Stimulated activated CD8-positive, alpha-beta memory T cell treated with anti-CD3 and anti-CD28 coated beads, Interleukin-7, amount 100 ng/mL, for 4 hours (primary cell): ENCODE measurements around the gene CTRB1.

ENCODE experiments used
- DNase-seq, 2 donors: peaks; one replicate each; pipeline ENCODE4 v3.0.0-alpha.2; 2020; ENCODE audit warnings: low read depth in 2 of 2

Gene CTRB1

DNA sequence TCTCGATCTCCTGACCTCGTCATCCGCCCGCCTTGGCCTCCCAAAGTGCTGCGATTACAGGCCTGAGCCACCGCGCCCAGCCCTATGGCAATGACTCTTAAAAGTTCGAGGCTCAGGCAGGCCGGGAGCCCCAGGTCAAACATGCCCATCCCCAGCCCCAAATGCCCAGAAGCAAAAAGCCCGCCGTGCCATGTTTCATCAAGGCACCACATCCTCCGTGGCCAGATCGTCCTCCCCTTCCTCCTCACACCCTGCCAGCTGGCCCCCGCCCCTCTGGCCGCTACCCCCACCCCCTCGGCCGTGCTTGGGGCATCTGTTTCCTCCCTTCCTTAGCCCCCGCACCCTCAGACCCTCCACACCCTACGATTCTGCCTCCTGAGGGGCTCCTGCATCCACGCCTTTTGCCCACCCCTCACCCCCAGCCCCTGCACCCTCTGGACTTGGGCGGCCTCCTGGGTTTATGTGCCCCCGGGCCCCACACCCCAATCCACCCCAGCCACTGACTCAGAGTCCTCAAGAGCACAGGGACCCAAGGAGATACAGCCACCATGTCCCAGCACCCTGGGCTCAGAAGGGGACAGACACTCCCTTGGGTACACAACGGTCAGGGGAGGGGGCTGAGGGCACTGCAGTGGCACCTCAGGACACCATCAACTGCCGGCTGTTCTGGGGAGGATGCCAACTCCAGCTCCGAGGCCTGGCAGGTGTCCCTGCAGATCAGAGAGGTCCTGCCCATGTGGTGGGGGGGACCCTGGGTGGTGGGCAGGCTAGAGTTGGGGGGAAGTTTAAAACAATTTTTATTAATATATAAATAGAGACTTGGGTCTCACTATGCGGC, 7.1 kb downstream of the CTRB1 start:
- no peak for DNase-seq

DNA sequence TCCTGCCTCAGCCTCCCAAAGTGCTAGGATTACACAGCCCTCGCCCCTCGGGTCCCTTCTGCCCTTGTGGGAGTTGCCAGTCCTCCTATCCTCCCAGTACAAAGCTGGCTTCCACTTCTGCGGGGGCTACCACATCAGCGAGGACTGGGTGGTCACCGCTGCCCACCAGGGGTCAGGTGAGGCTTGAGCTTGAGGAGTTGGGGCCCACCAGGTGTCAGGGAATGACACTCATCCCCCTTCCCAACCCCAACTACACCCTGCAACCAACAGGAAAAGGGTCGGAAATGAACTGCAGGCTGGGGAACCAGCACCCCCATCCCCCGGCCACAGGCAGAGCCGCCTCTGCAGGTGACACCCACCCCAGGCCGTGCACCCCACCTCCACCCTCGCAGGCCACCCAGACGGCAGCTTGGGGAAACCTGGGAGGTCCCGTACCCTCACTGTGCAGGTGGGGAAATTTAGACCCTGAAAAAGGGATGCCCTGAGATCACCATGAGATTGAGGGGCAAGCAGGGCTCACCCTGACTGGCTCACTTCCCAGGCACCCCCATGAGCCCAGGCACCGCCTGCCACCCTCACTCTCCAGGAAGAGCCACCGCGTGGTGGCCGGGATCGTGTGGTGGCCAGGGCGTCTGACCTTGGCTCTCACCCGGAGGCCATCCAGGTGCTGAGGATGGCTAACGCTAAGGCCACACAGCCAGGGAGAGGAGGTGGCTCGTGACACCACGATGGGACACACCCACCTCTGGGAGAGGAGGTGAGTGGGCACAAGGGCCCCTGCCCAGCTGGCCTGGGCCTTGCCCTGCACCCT, 8.0 kb downstream of the CTRB1 start:
- no peak for DNase-seq

DNA sequence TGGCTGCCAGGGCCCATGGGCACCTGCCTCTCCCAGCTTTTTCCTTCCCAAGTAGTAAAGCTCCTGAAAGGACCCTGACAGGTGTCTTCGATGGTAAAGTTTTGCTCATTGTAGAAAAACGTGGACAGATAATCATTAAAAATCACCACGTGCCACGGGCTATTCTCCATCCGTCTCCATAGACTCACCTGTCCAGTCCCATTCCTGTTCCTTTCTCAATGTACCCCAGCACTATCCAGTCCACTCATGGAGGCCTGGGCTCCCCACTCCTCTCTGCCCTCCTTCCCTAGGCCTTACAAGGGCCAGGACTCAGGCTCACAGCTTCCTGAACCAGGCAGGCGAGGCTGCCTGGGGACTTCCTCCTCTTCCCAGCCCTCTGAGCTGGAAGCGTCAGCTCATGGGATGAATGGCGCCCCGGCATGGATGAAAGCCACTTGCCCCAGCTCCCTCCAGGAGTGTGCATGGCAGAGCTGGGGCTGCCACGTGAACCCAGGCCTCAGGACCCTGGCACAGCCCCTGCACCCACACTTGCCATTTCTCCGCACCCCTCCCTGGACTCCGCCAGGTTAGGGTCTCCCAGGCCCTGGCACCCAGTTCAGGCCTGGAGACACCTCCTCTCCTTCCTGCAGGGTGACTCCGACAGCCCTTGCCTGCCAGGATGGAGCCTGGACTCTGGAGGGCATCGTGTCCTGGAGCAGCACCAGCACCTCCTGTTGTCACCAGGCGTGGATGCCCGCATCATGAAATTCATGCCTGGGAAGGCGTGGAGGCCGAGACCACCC, 8.8 kb downstream of the CTRB1 start:
- DNase-seq, result no peak

DNA sequence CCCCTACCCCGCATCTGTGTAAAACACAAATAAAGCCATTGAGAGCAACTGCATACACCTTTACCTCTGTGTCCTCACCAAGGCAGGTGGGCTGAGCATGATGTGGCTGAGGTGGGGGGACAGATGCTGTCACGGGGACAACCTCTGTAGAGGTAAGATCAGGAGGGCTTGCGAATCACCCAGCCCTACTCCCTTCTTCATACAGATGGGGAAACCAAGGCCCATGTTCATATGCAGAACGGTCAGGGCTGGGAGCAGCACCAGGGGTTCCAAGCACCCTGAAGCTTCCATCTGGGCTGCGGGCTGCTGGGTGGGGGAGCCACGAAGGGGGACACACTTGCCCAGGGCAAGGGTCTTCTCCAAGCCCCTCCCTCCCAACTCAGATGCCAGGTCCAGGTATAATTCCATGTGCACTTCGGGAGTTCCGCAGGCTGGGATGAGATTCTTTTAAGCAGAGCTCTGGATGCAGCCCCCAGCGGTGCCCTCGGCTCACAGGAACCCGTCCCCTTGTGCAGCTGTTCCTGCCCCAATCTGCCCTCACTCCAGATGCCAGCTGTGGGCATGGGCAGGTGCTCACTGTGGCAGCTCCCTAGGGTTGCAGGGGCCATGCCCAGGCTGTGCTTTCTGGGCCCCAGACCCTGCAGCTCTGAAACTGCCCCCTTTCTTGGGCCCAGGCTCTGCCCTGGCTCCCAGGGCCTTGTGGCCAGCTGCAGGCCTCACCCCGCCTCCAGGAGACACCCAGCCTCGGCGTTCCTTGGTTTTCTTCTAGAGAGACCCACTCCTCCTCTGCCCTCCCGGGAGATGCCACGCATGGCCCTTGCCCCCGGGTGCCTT, 9.6 kb downstream of the CTRB1 start:
- DNase-seq, result no peak

DNA sequence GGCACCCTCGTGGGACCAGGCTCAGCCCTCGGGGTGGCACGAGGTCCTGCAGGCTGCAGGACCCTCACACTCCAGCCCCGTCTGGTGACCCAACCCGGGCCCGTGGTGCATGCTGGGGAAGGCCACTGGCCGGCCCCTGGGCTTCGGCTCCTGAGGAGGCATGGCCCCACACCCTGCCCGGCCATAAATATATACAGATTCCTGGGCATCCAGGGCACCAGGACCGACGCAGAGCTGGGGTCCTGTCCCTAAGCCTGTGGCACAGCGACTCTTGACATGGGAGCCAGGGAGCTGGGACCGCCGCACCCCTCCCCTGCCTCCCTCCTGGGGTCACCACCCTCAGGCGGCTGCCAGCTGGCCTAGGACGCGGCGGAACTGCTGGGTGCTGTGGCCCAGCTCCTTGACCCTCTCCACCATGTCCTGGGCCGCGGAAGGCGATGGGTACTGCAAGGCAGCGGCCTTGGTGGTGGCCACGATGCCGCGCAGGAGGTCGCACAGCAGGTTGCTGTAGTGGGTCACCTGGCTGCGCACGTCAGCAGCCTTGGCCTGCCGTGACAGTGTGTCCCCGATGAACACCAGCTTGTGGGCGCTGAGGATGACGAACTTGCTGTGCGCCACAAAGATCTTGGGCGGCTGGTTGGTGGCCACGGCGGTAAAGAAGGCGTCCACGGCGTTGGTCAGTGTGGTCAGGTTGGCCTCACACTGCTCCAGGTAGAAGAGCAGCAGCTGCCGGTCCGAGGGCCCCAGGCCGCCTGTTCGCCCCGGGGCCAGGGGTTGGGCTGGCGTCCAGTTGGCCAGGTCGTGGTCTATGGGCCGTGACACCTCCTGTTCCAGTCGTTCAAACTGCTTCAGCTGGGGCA, 10.6 kb downstream of the CTRB1 start:
- no peak for DNase-seq

DNA sequence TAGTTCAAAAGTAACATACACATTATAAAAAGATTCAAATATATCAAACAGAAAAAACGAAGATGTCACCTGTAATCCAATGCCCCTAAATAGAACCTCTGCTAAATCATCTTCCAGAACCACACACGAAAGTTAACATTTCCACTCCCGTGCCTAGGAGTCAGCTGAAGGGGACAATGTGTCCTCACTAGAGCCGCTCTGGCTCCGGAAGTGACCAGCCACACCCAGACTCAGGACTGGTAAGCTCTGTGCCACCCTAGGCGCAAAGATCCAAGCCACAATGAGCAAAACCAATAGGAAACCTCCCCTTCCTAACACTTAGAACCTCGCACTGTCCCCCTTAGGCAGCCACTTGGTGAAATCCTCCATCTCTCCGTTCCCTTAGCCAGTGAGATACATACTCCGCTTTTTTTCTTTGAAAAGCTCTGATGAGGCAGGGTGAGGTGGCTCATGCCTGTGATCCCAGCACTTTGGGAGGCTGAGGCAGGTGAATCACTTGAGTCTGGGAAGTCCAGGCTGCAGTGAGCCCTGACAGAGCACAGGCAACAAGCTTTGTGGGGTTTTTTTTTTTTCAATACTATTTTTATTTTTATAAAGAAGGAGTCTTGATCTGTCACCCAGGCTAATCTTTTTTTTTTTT, 11.8 kb downstream of the CTRB1 start:
- no peak for DNase-seq

DNA sequence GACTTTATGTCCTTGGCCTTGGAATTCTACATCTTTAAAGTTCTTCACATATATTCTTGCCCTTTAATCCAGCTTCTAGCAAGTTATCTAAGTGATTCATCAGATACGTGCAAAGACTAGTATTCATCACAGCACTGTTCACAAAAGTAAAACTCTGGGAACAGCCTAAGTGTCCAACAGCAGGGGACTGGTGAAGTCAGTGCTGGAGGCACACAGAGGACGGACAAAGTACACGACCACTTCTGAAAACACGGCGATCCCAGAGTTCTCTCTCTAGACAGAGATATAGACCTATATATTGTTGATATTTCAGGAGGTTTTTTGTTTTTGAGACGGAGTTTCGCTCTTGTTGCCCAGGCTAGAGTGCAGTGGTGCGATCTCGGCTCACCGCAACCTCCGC, 12.8 kb downstream of the CTRB1 start:
- no peak for DNase-seq

DNA sequence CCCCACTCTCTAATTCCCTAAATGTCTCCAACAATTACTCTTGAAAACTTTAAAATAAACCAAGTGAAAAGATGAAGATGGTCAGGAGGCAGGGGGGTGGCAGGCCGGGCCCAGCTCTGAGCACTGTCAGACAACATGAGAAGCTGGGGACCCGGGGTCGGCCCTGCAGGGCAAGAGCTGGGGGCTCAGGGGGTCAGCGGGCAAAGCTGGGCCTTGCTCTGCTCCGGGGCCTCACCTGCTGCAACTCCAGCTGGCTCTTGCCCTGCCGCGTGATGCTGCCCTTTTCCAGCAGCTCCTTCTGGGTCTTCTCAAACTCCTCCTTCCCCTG, 14.8 kb downstream of the CTRB1 start:
- no peak for DNase-seq

DNA sequence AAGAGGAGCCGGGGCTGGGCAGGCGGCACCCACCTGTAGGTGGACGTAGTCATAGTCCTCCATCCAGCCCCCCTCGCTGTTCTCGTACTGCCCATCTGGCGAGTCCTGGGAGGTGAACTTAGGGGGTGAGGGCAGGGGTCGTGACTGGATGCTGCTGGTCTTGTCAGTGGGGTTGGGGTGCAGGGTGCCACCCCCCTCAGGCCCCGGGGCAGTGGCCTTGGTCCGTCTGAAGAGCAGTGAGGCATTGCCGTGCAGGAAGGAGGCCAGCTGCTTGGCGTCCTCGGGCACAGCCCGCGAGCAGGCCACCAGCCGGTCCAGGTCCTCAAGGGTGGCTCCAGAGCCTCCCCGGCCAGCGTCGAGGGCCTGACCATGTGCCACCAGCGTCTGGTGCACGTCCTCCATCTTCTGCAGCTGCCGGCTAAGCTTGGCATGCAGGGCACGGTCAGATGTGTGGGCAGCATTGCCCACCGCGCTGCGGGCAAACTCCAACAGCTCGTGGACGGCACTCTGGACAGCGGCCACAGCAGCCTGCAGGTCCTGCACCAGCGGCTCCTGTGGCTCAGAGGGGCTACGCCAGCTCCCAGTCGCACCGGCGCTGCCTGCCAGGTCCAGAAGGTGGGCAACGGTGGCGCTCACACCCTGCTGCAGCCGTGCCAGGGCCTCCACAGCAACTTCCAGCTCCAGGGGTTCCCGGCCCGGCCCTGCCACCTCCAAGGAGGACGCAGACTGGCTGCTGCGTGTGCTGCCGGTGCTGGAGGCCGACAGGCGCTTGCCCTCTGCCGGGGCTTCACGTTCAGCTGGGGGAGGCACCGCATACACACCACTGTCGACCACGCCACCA, 16.3 kb downstream of the CTRB1 start:
- no peak for DNase-seq

DNA sequence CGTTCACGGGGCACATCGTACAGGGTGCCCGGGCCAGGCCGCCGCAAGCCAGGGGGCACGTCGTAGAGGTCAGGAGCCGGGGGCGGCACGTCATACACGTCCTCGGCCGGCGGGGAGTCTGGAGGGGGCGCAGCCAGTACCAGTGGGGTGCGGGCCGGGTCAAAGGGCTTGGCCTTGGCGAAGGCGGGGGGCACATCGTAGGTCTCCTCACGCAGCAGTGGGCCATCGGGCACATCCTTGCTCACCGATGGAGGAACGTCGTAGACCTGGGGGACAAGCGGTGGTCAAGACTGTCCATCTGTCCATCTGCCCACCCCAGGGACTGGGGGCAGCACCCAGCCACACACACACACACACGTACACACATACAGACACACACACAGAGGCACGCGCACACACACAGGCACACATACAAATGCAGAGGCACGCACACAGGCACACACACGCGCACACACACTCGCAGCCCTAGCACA, 17.0 kb downstream of the CTRB1 start:
- no peak for DNase-seq

DNA sequence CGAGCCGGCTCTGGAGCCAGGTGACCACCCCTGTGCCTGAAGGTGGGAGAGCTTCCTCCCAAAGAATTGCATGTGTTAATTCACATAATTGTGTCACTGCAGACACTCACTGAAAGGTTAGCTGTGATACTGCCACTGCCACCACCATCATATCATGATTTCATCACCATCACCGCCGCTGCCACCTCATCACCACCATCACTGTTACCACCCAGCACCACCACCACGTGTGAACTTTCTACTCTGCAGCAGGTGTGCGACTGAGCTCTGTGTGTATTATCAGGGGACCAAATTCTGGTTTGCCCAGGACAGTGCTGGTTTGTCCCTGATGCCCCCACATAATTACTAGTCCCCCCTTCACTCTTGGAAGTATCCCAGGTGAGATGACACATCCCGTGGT, 17.4 kb downstream of the CTRB1 start:
- no peak for DNase-seq

DNA sequence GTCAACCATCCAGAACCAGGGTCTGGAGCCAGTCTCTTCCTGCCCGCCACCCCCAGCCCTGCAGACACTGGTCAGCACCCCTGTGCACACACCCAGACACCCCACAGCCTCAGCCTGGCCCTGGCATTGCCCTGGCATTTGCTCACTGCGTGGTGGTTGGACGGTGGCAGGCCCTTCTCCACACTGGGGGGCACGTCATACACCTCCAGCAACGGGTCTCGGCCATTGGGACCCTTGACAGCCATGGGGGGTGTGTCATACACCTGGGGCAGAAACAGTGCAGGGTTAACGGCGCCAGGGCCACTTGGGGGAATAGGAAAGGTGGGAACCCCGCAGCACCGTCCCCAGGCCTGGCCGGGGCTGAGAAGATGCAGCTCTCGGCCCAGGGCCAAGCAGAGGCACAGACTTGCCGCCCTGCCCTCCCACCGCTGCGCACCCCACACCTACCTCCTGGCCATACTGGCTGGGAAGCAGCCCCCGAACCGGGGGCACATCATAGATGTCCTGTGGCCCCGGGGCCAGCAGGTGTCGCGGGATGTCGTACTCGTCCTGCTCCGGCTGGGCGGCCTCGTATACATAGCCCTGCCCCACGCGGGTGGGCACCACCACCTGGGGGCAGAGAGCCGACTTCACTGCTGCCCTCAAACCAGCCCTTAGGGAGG, 18.1 kb downstream of the CTRB1 start:
- no peak for DNase-seq

DNA sequence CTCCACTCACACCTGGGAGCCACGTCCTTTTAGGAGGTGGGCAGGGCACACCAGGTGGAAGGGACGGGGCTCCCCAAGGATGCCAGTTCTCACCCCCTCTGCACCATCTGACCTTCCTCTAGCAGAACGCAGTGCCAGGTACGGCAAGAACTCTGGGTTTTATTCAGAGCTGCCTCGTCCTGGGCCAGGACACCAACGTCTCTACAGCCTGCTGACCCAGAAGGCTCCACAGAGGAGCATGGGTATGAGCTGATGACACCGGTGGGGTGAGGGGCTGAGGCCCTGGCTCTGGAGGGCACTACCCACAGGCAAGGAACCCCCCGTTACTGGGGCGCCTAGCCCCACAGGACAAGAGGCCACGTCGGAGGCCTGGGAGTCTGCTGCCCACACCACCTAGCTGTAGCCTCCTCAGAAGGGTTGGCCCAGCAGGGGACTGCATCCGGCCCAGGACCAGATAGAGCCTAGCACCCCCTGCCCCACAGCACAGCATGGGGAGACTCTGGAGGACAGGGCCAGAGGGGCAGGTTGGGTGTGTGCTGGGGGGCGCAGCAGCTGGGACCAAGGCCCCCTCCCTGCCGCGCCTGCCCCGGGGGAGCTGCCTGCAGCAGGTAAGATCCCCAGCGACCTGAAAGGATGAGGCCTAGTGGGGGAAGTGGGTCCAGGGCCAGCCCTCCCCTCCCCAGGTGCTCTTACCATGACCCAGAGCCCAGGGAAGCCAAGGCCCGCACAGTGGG, 18.8 kb downstream of the CTRB1 start:
- DNase-seq, result no peak

DNA sequence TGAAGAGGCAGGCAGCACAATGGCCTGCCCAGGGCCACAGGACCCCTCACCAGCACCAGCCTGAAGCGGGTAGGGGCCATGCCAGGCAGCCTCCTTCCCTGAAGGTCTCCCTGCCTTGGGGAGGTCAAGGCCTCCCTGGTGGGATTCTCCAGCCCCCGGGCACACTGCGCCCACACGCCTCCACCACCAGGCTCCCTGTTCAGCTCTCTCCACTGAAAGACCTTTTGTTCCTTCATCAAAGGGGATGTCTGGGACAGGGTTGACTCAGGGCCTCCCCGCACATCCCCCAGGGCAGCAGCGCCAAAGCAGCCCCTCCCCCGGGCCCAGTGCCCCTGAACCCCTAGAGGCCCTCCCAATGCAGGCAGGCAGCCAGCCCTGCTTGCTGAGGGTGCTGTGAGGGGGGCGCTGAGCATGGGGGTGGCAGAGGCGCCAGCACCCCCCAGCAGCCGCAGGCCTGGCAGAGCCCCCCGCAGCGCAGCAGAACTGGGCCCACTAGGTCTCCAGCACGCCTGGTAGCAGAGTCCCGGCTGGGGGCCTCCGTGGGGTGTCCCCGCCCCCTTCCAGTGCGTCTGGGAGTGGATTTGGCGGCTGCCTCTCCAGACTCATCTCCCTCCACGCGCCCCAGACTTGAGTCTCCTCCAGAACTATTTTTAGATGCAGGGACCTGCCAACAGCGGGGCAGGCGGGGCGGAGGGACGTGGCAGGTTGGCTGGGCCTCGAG, 19.5 kb downstream of the CTRB1 start:
- DNase-seq, result no peak

DNA sequence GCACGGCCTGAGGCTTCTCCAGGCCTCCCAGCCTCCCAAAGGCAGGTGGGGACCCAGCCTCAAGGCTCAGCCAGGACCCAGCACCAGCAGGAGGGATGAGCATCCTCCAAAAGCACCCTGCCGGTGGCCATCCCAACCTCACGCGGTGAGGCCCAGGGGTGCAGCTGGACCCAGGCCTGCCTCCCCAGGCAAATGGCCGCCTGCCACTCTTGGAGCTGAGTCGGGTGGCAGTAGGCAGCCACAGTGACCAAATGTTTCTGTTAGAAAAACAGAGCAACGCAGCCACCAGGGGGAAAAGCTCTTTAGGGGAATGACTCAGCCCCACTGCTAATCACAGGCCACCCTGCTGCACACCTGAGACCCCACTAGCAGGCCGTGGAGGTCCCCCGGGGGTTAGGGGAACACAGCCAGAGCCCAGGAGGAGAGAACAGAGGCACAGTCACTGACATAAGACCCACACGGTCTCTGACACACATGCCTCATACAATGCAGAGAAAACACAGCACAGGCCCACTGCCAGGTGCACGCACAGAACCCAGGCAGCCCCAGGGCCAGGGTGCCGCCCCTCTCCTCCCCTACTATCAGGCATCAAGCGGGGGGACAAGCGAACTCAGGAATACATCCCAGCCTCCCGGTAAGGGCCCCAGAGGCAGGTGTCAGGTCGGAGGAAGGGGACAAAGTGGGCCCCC, 20.2 kb downstream of the CTRB1 start:
- no peak for DNase-seq

DNA sequence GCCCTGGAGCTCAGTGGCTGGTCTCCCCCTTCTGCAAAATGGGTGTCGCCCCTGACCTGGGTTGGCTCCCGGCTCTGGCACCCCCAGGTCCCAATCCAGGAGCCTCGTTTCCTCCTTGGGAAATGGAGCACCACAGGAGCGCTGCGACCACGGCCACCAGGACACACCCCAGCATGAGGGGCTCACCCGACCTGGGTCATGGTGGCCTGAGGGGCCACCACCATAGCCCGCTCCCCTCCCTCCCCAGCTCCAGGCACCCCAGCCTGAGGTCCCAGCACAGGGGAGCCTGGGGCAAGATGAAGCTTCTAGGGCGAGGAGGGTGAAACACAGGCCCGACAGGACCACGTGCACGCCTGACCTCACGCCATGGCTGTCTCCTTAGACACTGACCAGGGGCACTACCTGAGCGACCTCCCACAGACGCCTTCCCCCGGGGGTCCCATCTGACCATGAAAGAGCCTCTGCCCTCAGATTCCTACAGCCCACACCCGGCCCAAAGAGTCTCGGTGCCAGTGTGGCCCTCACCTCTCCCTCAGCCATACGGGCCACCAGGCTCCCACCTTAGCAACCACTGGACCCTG, 20.8 kb downstream of the CTRB1 start:
- DNase-seq, result no peak
